ENCODE results near the gene DTWD2.

GRCh38 chr5:118889165-118889564 is 99.2 kb downstream of the DTWD2 start:
- no peak for TF ChIP-seq CTCF (conservative IDR thresholded peaks at IDR 0.05; ENCODE audit: low read depth in 2 of 2)
- no peak for TF ChIP-seq CREB1 (CRISPR knock-in tag; IDR thresholded peaks at IDR 0.05; ENCODE audit: low read depth)
- no peak for TF ChIP-seq ZNF114 (CRISPR knock-in tag; IDR thresholded peaks at IDR 0.05)
- TF ChIP-seq JUNB (IDR thresholded peaks at IDR 0.05; ENCODE audit: unreplicated experiment) = no peak
- TF ChIP-seq EZH2phosphoT487 (IDR thresholded peaks at IDR 0.05; ENCODE audit: unreplicated experiment) = no peak
- no peak for TF ChIP-seq EZH2 (IDR thresholded peaks at IDR 0.05; ENCODE audit: low read depth, unreplicated experiment)
- no peak for TF ChIP-seq POLR2AphosphoS5 (IDR thresholded peaks at IDR 0.05; ENCODE audit: low read depth)
- no peak for TF ChIP-seq NANOG (IDR thresholded peaks at IDR 0.05; ENCODE audit: borderline replicate concordance)
